HL-60 (cell line): ENCODE measurements around the gene EFCAB14.
"Not testable (repeated sequence)": the region's sequence is repeated elsewhere in the genome, so short reads cannot be mapped to it uniquely, and the experiment has no call there.

ENCODE experiments used
- POLR2AphosphoS5 ChIP-seq: IDR thresholded peaks from 2 replicates; pipeline ENCODE4 v1.6.1; 2012; ENCODE audit warnings: low read depth
- TF ChIP-seq, protein P1 (sequence below): IDR thresholded peaks from one replicate; pipeline ENCODE4 v1.5.1; 2011; ENCODE audit warnings: low read length, control low read depth, inconsistent platforms; ENCODE audit not compliant: insufficient read depth

DNA sequence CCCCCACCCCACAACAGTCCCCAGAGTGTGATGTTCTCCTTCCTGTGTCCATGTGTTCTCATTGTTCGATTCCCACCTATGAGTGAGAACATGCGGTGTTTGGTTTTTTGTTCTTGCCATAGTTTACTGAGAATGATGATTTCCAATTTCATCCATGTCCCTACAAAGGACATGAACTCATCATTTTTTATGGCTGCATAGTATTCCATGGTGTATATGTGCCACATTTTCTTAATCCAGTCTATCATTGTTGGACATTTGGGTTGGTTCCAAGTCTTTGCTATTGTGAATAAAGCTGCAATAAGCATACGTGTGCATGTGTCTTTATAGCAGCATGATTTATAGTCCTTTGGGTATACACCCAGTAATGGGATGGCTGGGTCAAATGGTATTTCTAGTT, 67.8 kb downstream of the EFCAB14 start:
- TF ChIP-seq, protein P1, sequence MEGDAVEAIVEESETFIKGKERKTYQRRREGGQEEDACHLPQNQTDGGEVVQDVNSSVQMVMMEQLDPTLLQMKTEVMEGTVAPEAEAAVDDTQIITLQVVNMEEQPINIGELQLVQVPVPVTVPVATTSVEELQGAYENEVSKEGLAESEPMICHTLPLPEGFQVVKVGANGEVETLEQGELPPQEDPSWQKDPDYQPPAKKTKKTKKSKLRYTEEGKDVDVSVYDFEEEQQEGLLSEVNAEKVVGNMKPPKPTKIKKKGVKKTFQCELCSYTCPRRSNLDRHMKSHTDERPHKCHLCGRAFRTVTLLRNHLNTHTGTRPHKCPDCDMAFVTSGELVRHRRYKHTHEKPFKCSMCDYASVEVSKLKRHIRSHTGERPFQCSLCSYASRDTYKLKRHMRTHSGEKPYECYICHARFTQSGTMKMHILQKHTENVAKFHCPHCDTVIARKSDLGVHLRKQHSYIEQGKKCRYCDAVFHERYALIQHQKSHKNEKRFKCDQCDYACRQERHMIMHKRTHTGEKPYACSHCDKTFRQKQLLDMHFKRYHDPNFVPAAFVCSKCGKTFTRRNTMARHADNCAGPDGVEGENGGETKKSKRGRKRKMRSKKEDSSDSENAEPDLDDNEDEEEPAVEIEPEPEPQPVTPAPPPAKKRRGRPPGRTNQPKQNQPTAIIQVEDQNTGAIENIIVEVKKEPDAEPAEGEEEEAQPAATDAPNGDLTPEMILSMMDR: not testable (repeated sequence)
- not testable (repeated sequence) for TF ChIP-seq POLR2AphosphoS5
